GM18502 (cell line): ENCODE data around the gene DST.
"Not testable (repeated sequence)": the region's sequence is repeated elsewhere in the genome, so short reads cannot be mapped to it uniquely, and the experiment has no call there.

Experiments used
- ATAC-seq: cut with Tn5 transposase; IDR thresholded peaks from one replicate; pipeline ENCODE4 v1.9.1; 2021; ENCODE audit warnings: mild to moderate bottlenecking; ENCODE audit not compliant: unreplicated experiment, poor library complexity

The DST gene

DNA sequence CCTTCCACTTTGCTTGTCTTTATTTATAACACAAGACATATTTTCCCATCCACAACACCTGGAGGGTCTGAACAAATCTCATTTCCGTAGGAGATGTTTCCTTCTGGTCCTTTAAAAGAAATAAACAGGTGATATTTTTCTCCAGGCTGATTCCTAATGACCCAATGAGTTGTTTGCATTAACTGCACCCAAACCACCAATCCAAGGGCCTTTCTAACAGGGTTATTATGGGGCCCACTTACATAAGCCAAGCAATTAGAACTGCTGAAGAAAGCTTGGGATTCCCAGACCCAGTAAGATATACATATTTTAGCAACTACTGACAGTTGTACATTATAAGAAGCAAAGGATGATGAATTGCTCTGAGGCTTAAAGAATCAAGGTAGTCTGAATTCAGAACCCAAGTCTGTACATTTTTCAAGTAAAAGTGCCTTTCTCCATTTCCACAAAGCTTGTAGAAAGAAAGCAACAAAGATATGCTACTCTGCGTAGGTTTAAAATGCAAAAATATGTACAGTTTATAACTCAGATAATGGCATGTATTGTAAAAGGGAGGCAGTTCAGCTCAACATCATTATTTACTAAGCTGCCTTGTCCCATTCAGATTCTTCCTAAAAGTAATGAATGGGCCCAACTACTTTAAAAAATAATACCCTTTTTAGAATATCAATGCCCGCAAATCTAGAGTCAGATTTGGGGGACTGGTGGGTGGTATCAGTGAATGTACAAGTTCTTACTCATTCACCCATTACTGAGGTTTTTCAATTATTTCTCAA, 120.0 kb downstream of the DST start:
- ATAC-seq: no peak

DNA sequence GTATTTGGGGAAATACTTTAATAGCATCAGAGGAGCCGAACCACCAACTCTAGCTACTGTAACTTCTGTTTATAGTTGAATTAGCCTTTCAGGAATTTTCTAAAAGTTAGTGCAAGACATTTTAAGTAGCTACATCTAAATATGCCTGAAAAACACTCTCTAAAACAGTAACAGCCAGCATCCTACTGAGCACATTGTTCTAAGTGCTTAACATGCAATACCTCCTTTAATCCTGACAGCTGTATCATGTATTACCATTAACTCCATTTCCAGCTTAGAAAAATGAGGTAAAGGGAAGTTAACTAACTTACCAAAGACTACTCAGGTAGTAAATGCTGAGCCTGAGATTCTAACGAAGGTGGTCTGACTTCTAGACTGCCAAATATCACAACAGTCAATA, 120.7 kb downstream of the DST start:
- no peak for ATAC-seq

- no peak for ATAC-seq
Measured at GRCh38 chr6:56521454-56521853, 121.2 kb downstream of the DST start.

DNA sequence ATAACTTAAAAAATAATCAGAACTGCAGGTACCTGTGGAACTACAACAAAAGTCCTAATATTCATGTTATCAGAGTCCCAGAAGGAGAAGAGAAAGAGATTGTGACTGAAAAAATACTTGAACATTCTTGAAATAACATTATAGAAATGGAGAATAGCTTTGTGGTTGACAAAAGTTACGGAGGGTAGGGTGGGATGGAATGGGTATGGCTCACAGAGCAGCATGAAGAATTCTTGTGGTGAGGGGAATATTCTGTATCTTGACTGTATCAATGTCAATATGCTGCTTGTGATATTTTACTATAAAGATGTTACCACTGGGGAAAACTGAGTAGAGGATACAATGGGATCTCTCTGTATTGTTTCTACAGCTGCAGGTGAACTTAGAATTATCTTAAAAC, 122.5 kb downstream of the DST start:
- ATAC-seq: no peak

GRCh38 chr6:56518995-56519767, 123.5 kb downstream of the DST start:
- no peak for ATAC-seq

DNA sequence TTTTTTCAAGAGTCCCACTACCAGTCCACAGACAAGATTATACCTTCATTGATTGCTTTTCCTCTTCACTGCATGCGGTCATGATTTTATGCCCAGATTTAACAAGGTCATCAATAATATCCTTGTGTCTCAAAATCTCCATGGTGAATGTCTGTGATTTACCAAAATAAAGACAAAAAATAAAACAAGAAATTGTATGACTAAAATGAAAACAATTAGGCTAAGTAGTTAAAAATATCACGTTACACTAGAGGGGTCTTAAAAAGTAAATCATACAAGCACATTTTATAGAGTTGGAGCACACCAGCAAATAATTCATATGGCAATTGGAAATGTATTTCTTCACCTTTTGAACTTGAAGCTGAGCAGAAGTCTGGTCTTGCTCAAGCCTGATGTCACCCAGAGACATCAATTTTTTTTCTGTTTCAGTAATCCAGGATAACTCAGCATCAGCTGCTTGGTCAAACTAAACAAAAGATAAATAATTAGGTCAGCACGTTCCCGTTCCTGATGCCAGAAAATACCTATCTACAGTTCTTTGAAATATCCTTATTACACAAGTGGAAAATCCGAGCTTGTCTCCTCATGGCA, 125.4 kb downstream of the DST start:
- ATAC-seq: no peak

GRCh38 chr6:56516003-56516402, 126.7 kb downstream of the DST start:
- peak; percentile 62 for ATAC-seq

GRCh38 chr6:56515081-56515905, 127.4 kb downstream of the DST start:
- ATAC-seq: no peak

DNA sequence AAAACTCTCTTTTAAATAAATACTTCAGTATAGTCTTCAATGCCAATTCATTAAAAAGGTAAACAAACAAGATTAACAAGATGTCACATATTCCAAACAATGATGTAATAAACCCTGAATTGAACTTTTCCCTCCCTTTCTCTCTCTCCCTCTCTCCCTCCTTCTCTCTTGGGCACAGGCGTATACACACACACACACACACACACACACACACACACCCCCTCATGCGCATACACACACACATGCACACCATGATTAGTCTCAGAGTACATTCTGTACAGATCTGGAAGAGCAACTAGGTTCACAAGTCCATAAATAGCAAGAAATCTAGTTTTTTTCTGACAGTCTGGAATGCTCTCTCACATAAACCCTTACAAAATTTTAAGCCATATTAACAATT, 128.3 kb downstream of the DST start:
- ATAC-seq: no peak

DNA sequence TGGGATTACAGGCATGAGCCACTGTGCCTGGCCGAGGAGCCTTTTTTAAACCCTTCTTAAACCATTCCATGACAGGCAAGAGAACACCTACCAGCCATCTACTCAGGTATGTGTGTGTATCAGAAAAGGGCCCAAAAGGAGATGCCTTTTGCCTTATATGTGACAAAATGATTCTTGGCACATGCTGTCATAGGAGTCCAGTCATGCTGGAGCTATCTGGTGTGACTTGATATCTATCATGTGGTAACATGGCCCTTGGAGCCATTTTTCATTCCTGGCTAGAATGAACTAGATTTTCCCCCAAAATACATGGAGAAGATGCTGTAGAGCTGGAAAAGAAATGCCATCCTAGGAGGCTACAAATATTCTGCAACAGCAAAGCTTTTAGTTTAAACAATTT, 129.1 kb downstream of the DST start:
- ATAC-seq: no peak

GRCh38 chr6:56511591-56511990, 131.1 kb downstream of the DST start:
- no peak for ATAC-seq

DNA sequence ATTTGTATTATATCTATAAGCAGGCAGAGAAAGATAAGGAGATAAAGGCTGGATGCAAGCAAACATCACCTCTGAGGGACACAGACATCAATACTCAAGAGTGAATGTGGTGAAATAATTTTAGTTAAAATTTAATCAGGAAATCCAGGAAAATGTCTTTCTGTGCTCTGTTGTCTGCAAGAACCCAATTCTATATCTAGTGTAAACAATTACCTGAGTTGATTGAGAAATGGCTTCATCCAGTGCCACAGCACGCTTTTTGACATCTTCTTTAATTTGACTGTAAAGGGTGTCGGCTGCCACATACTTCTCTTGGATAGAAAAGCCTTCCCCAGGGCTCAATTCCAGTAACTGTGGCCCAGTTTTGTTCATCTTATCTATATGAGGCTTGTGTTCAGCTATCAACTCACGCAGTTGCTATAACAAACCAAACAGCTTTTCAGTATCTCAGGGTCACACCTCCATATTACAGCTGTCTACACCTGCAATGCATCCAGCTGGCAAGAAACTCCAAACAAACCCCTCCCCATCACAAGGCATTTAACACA, 131.6 kb downstream of the DST start:
- ATAC-seq: no peak

GRCh38 chr6:56509031-56509430, 133.7 kb downstream of the DST start:
- ATAC-seq: no peak

DNA sequence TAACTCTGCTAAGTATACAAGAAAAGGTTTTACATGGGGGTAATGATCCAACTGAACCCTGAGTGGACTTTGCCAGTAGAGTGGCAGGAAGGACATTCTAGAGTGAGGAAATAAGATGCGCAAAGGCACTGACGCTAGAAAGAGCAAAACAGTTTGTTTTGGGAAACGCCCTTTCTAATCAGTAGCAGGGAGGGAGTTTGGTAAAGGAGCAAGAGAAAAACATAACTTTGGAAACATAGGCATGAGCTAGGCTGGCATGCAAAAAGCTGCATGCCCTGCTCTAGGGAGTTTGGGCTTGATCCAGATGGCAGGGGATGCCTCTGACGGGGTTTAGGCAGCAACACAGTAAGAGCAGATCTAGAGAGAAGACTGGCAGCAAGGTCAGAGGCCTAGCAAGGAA, 135.2 kb downstream of the DST start:
- ATAC-seq: no peak

DNA sequence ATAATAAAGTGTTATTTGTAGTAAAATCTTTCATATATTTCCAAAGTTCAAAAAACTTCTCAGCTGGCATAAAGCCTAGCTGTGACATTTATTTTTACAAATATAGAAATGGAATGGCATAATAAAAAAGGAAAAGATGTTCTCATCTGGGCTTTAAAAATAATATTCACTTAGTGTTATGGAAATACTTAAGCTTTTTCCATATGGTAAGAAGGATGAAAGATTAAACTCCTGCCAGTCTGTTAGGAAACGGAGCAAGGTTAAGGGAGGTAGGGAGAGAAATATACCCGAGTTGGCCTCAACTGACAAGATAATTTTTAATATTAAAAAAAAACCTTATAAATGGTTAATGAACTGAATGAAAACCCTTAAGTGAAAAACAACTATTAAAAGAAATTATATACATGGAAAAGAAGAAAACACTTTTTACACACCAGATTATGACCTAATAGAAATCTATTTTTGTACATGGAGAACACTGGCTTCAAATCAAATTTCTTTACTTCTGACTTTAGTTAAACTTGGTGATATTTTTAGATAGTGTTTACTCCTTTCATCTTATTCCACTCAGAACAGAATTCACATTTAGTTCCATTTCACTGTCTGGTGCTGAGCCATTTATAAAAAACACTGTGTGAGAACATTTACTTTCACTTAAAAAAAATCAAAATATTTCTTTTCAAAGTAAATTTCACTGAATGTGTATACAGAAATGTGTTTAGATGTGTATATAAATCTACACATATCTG, 137.0 kb downstream of the DST start:
- no peak for ATAC-seq

DNA sequence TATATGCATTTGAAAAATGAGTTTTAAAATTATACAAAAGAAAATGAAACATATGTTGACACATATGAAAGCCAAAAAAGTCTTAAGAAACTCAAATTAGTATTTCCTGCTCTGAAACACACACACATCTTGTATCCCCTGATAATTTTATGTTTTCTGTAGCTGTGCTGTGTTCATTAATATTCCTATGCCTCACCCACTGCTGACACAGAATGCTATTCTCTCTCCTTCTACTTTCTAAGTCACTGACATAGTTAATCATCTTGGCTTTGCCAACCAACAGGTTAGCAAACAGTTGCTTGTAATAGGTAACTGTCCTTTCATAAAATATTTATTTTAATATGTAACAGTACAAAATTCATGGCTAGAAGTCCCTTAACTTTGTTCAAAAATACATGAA, 140.7 kb downstream of the DST start:
- no peak for ATAC-seq

- no peak for ATAC-seq
Measured at GRCh38 chr6:56499095-56499494, 143.6 kb downstream of the DST start.

- no peak for ATAC-seq
Measured at GRCh38 chr6:56497691-56498090, 145.0 kb downstream of the DST start.

DNA sequence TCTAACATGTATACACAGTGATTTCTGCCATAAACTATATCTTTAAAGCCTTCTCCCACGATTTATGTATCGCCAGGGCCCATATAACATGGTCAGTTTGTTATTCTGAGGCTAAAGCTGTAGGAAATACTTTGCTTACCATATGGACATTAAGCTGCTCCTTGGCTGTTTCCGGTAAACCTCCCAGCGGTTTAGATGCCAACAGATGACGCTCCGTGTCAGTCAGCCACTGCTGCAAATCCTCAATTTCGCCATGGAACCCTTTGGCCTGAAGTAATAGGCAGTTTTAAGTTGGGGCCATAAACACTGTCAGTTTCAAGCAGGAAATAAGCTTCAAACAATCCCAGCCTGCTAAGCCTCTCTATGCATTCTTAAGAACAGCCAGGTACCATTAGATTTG, 145.4 kb downstream of the DST start:
- no peak for ATAC-seq

- not testable (repeated sequence) for ATAC-seq
Measured at GRCh38 chr6:56496650-56497049, 146.0 kb downstream of the DST start.
